KG1 (cell line): ENCODE data around the gene GALE.
"Not testable (repeated sequence)": the region's sequence is repeated elsewhere in the genome, so short reads cannot be mapped to it uniquely, and the experiment has no call there.

ENCODE experiments used
- DNase-seq: peaks from one replicate; lab custom pipeline; 2025; lab: John Stamatoyannopoulos, UW

Gene GALE

DNA sequence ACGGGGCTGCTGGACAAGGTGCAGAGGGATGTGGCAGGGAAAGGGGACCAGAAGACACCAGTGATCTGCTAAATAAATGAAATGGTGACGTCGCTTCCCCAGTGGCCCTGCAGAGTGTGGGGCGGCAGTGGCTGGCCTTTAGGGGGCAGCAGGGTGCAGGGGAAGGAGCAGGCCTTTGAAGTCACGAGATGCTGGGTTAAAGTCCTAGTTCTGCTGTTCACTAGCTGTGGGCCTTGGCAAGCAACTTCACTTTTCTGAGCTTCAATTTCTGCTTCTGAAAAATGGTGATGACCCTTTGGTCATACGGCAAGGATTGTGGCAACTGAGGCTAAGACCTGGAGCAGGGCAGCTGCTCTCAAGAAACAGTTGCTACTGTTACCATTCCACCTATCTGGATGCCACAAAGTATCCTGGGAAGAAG, 9.2 kb upstream of the GALE start:
- DNase-seq, result peak; percentile 39

- no peak for DNase-seq
These were observed 6.9 kb upstream of the GALE start for GRCh38 chr1:23807453-23807852.

DNA sequence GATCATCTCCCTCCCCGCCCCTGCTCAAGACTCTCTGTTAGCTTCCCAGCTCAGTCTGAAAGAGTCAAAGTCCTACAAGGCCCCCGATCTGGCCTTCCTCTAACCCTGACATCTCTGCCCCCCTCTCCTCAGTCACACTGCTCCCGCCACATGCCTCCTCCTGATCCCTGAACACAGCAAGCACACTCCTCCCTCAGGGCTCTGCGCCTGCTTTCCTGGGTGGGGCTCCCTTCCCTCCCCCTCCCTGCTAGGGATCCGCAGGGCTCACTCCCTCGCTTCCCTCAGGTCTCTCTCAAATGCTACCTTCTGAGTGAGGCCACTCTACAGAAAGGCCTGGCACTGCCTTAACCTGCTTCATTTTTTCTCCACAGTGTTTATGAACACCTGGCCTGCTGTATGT, 5.7 kb upstream of the GALE start:
- no peak for DNase-seq

- DNase-seq, result no peak
These were observed 4.5 kb upstream of the GALE start for GRCh38 chr1:23805025-23805424.

DNA sequence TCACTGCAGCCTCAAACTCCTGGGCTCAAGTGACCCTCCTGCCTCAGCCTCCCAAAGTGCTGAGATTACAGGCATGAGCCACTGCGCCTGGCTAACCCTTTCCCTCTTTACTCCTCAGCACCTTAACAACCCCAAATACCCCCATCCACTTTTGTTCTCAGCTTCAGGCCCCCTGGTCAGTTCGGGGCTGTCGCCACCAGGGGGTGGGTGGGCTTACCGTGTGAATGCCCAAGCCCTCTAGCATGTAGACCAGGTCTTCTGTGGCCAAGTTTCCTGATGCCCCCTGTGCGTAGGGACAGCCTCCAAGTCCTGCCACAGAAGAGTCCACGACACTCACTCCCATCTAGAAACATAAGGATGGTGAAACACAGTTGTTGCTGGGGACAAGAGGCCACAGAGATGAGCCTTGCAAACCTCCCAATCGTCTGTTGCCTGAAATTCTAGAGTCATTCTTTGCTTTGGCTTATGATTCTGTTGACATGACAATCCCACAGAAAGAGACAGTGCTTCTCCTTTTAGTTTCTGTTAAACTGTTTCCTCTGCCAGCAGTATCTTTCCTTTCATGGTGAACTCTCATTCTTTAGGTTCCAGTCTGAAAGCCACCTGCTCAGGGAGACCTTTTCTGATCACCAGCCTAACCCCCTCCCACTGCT, 3.8 kb upstream of the GALE start:
- no peak for DNase-seq

- no peak for DNase-seq
These were observed 3.1 kb upstream of the GALE start for GRCh38 chr1:23803674-23804073.

DNA sequence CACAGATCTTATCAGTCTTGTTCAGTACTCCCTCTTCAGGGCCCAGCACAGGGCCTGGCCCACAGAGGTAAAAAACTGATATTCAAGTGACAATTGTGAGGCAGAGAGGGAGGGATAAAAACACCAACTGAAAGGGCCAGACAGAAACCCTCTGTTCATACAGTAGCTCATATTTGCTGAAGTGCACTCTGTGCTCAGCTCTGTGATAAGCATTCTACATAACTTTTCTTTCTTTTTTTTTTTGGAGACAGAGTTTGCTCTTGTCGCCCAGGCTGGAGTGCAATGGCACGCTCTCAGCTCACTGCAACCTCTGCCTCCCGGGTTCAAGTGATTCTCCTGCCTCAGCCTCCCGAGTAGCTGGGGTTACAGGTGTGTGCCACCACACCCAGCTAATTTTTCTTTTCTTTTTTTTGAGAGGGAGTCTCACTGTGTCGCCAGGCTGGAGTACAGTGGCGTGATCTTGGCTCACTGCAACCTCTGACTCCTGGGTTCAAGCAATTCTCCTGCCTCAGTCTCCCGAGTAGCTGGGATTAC, 2.3 kb upstream of the GALE start:
- not testable (repeated sequence) for DNase-seq

- DNase-seq, result no peak
These were observed 1.3 kb upstream of the GALE start for GRCh38 chr1:23801876-23802275.

DNA sequence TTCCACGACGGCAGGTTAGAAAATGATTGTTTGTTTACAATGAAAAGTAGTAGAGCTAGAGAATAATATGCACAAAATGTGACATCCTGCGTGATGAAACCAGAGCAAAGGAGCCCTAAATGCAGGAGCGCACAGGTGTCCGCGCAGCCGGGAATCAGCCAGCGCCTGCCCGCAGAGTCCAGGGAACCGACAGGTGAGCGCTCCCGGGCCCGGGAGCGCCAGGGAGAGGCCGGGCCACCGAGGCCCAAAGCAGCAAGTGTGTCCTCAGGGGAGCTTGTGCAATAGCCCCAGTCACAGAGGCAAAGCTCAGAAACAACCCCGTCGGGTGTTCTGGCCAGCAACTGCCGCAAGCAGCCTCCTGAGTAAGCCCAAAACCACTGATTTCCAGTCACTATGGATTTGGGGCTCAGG, 789 bp upstream of the GALE start:
- DNase-seq, result no peak

GRCh38 chr1:23799570-23800399, 769 bp downstream of the GALE start:
- no peak for DNase-seq

- no peak for DNase-seq
These were observed 1.3 kb downstream of the GALE start for GRCh38 chr1:23799255-23799569.

DNA sequence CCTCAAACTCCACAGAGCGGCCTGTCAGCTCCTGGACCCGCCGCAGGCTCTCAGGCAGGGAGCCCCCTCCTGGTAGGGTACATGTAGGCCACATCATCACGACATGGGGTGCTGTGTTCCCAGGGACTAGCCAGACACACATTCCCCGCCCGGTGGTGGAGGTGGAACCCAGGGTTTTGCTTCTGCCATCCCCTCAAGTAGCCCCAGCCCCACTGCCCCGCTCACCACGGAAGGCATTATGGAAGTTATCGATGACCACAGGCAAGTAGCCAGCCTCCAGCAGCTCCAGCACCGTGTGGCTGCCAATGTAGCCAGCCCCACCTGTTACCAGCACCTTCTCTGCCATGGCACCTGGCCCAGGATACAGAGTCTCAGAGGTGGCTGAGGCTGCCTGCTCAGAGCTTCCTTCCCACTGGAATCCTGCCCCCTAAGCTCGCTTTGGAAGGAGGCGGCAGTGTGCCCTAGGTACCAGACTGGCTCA, 1.9 kb downstream of the GALE start:
- DNase-seq, result no peak

DNA sequence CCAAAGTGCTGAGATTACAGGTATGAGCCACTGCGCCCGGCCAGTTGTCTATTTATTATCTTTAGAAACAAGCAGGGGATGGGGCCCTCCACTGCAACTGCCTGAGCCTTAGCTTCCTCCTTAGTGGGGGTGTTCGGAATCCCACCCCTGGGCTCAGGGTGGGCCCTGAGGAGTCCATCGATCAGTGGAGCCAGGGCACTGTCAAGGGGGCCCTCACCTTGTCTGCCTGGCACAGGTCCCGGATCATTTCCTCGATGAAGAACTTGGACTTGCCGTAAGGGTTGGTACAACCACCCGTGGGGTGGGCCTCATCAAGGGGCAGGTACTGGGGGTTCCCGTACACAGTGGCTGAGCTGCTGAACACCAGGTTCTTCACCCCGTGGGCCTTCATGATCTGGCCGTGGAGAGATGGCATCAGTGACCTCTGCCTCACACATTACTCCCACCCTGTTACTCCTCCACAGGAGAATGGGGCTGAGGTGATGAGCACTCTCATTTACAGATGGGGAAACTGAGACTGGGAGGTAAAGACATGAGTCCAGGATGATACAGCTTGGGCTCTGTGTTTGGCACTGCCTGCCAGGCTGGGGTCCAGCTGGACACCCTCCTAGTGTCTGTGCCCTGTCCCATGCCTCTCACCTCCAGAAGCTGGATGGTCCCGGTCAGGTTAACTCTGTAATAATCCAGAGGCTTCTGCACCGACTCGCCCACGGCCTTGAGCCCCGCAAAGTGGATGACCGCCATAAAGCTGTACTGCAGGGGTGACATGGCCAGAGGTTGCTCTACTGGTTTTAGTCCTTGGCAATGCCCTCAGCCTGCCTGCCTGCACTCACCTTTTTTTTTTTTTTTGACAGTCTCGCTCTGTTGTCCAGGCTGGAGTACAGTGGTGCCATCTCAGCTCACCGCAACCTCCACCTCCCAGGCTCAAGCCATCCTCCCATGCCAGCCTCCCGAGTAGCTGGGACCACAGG, 2.8 kb downstream of the GALE start:
- no peak for DNase-seq

GRCh38 chr1:23796466-23797271, 3.9 kb downstream of the GALE start:
- DNase-seq, result no peak

DNA sequence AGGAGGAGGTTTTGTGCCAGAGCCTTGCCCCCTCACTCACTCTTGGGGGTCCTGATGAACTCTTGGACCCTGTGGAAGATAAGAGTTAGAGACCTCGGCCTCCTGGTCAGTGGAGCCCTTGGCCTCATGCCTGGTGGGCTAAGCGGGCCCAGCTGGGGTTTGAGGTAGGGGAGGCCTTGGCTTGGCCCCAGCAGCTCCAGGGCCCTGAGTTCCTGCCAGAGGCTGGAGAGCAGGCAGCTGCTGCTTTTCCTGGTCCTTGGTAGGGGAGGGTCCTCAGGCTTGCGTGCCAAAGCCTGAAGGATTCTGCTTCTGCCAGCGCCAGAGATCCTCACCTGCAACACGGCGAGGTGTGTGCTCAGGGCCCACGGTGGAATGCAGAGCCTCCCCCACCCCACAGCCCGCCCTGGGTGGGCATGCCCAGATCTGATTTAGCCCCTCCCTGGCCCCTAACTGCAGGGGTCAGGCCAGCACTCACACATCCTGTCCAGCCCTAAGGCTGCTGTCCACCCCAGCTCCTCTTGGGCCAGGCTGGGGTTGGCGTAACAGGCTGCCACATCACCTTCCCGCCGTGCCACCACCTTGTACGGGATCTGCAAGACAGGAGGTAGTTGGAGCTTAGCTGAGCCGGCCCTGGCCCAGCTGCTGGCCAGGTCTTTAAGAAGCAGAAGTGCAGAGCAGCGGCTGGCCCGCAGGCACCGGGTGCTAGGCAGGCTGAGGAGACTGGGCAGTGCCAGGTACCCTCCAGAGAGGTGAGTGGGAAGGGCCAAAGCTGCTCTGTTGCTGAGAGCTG, 4.7 kb downstream of the GALE start:
- DNase-seq, result no peak

- DNase-seq, result not testable (repeated sequence)
These were observed 5.8 kb downstream of the GALE start for GRCh38 chr1:23794732-23795182.

DNA sequence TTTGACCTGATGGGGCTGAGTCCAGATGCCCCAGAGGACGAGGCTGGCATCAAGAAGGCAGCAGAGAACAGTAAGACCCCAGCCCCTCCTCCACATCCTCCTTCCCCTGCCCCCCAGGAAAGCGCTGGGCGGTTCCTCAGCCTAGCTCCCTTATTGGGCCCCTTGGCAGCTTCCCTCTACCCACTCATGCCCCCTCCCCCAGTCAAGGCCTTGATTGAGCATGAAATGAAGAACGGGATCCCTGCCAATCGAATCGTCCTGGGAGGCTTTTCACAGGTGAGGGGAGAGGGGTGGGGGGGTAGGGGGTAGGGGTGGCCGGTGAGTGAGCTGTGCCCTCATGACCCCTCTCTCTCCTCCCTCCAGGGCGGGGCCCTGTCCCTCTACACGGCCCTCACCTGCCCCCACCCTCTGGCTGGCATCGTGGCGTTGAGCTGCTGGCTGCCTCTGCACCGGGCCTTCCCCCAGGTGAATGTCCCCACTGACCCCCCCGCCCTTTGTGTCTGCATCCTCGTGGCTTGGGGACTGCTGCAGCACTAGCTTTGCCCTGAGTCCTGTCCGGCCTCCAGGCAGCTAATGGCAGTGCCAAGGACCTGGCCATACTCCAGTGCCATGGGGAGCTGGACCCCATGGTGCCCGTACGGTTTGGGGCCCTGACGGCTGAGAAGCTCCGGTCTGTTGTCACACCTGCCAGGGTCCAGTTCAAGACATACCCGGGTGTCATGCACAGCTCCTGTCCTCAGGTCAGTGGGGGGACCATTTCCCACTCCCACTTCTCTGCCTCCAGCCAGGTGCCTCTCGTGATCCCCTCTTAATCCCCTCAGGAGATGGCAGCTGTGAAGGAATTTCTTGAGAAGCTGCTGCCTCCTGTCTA, 6.5 kb downstream of the GALE start:
- no peak for DNase-seq

DNA sequence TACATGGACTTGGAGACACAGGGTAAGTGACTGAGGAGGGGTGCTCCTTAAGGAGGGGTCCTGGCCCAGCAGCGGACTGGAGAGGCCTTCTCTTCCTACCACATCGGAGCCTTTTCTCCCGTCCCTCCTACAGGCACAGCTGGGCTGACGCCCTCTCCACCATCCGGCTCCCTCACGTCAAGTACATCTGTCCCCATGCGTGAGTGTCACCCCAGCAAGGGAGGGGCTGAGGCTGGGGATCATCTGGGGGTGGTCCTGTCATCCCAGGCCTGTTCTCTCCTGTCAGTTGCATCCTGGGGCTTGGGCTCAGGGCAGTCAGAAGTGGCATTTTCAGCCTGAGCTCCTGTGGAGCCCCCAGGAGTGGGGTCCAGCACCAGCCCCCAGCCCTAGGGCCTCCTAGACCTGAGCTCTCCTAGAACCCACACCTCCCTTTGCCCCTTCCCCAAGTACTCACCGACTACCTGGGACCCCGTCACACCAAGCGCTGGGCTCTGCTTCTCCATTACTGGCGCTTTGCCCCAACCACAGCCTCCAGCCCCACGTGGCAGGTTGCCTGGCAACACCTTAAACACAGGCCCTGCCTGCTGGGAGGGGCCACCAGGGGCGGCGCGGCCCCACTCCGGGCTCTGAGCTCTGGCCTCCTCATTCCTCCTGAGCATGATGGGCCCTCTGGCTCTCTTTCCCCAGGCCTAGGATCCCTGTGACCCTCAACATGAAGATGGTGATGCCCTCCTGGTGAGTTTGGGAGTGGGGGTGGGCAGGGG, 7.4 kb downstream of the GALE start:
- no peak for DNase-seq
